ENCODE measurements around the gene SLC9A6.

- TF ChIP-seq, protein P1, sequence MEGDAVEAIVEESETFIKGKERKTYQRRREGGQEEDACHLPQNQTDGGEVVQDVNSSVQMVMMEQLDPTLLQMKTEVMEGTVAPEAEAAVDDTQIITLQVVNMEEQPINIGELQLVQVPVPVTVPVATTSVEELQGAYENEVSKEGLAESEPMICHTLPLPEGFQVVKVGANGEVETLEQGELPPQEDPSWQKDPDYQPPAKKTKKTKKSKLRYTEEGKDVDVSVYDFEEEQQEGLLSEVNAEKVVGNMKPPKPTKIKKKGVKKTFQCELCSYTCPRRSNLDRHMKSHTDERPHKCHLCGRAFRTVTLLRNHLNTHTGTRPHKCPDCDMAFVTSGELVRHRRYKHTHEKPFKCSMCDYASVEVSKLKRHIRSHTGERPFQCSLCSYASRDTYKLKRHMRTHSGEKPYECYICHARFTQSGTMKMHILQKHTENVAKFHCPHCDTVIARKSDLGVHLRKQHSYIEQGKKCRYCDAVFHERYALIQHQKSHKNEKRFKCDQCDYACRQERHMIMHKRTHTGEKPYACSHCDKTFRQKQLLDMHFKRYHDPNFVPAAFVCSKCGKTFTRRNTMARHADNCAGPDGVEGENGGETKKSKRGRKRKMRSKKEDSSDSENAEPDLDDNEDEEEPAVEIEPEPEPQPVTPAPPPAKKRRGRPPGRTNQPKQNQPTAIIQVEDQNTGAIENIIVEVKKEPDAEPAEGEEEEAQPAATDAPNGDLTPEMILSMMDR (IDR thresholded peaks at IDR 0.05) = no peak
- no peak for TF ChIP-seq POLR2A (IDR thresholded peaks at IDR 0.05)
These were observed 82.7 kb downstream of the SLC9A6 start for GRCh38 chrX:136067966-136068365.
